Left kidney (tissue), 2 donors: ENCODE measurements around the gene PPP1R10. TPM values are rescaled to one million over a fixed set of nuclear protein-coding genes. Genes with fewer than 3 reads are reported as not detected.
A peak's percentile ranks its signal among the peaks of the same experiment; 100 is the strongest.

Experiments
- DNase-seq: peaks from one replicate; pipeline ENCODE4 v3.0.0-alpha.2; 2013
- polyA plus RNA-seq: library from polyadenylated mRNA; unstranded; fragments of 120-200 nt; gene quantifications from one replicate; pipeline ENCODE4 v1.2.1, GENCODE V29; 2013; ENCODE audit not compliant: insufficient read length

PPP1R10 gene
- polyA plus RNA-seq, 1 donor, result 57.8 TPM

DNA sequence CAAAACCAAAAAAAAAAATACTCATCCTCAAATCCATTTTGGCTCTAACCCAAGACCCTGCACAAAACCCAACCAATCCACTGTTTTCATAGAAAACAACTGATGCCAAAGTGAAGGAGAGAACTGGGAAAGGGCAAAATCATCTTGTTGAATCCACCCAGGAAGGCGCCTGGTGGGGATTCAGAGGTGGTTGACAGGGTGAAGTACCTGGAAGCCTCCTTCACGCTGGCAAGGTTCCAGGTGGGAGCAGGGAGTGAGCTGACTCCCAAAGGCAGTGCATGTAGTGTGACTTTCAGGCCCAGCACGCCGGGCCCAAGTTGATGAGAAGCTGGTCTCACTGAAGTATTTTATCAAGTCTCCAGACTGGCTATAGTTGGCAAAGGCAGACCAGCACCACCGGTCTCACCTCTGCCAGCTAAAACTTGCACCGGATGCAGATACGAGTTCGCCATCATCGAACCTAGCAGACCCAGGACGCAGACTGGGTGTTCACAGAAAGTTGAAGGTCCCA lies 16.5 kb downstream of the PPP1R10 start:
- DNase-seq, result no peak

DNA sequence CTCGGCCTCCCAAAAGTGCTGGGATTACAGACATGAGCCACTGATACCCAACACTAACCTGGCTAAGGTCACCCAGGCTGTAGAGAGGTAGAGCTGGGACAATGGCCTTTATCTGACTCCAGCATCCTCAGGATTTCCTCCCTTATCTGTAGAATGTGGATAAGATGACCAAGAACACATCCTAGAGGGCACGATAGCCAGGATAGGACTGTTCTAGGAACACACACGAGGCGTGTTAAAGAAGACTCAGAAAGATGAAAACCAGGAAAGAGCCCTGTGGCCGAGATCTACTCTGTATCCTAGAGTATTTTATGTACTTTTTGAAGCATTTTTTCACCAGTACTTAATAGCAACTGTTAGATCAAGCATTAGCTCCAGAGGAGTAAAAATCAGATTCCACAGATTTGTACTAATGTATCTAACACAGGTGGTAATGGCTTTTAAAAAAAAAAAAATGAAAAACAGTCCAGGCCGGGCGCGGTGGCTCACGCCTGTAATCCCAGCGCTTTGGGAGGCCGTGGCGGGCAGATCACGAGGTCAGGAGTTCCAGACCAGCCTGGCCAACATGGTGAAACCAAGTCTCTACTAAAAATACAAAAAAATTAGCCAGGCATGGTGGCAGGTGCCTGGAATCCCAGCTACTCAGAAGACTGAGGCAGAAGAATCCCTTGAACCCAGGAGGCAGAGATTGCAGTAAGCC lies 17.3 kb downstream of the PPP1R10 start:
- DNase-seq, result no peak

GRCh38 chr6:30598912-30599624 lies 18.0 kb downstream of the PPP1R10 start:
- no peak for DNase-seq

- DNase-seq, result peak; percentile 77
Measured at GRCh38 chr6:30597315-30598144, 19.5 kb downstream of the PPP1R10 start.

DNA sequence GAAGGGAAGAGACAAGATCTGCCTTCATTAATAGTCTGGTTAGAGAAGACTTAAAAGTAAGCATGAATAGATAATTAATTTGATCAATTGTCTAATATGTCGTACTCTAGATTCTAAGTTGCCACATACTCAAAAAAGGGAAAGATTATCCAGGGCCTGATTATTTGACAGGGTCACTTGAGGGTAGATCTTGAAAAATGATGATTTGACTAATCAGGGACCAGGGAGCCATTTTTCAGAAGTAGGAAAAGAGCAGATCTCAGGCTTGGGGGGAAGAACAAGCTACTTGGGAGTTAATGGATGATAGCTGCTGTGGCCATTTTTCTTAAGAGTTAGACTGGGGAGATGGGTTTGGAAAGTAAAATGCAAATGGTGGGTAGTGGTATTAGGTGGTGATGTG lies 24.8 kb downstream of the PPP1R10 start:
- no peak for DNase-seq

GRCh38 chr6:30591008-30591407 lies 26.0 kb downstream of the PPP1R10 start:
- DNase-seq, result peak; percentile 58

- no peak for DNase-seq
Measured at GRCh38 chr6:30590509-30590908, 26.5 kb downstream of the PPP1R10 start.

GRCh38 chr6:30589754-30590358 lies 27.2 kb downstream of the PPP1R10 start:
- DNase-seq, result no peak

- DNase-seq, result no peak
Measured at GRCh38 chr6:30583921-30584320, 33.1 kb downstream of the PPP1R10 start.

- DNase-seq, result no peak
Measured at GRCh38 chr6:30578051-30578450, 39.0 kb downstream of the PPP1R10 start.

GRCh38 chr6:30573113-30573512 lies 43.9 kb downstream of the PPP1R10 start:
- DNase-seq, result no peak

DNA sequence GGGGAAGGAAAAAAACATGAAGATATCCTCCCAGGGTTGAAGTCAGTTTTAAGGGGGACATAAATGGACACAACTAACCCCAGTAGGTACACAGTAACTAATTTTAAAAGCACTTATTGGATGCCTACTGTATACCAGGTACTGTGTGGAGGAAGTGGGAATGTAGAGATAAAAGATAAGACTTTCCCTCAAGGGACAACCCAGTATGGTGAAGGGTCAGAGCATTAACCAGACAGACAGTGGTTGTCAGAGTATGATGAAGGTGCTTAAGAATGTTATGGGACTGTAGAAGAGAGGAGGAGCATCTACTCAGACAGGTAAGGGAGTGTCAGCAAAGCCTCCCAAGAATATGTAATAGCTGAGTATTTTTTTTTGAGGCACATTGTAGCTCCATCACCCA lies 44.9 kb downstream of the PPP1R10 start:
- DNase-seq, result no peak

DNA sequence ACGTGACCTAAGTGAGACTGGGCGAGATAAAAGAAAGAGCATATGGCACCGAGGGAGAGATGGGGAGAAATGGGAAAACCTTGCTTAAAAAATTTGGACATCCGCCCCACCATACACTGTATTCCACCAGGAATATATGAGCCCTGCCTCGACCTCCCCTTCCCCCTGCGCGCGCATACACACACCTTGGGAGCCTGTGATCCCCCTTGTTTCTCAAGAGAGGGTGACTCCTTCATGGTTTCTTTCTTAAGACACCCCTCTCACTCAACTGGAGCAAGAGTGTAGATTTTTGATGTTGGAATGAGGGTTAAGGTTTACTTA lies 45.3 kb downstream of the PPP1R10 start:
- no peak for DNase-seq

GRCh38 chr6:30571075-30571761 lies 45.8 kb downstream of the PPP1R10 start, which contains the start of gene ABCF1:
Gene ABCF1 (plus strand): TSS chr6:30571442. CDS start chr6:30571488, 46 bp downstream.
- DNase-seq, result peak; percentile 97

DNA sequence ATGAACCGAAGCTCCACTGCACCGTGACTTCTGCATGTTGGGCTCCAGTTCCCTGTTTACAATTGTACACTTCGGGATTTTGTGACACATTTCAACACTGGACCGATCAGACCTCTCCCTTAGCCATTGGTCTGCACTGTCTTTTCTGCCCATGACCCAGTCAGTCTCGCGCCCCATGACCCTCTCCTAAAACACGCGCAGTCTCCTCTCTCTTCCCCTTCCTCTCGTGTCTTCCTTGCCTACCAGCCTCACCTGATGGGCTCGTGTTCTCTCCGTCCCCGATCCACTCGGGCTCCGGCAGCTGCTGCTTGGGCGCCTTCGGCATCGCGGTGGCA lies 46.3 kb downstream of the PPP1R10 start:
- no peak for DNase-seq

DNA sequence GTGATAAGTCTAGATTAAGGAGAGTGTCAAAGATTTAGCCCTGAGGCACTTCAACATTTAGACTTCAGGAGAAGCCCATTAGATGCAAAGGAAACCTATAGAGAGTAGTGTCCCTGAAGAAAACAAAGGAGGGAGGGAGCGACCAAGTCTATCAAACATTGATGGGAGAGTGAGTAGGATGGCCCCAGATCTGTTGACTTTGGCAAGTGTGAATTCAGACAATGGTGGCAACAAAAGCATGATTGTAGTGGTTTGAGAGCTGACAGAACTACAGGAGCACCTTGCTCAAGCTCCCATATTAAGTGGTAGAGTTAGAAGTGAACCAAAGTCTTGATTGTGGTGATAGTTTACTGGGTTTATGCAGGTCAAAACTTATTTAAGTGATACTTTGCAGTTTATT lies 46.8 kb downstream of the PPP1R10 start:
- DNase-seq, result no peak

- DNase-seq, result no peak
Measured at GRCh38 chr6:30568245-30568644, 48.8 kb downstream of the PPP1R10 start.

- no peak for DNase-seq
Measured at GRCh38 chr6:30565772-30566171, 51.3 kb downstream of the PPP1R10 start.

DNA sequence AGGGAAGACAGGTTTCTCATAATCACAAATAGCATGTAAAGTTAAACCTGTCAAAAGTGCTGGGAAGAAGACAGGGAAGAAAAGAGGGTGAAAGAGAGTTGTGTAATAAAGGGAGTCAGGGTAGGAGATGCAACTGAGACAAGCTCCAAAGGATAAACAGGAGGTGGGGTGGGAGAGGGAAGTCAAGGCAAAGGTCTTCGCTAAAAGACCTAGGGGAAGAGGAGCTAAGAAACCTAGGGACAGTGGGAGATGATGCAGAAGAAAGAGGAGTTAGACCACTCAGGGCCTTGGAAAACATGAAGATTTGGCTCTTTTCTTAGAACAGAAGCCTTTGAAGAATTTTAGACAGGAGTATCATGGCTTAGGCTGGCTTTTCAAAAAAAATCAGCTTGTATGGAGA lies 52.9 kb downstream of the PPP1R10 start:
- no peak for DNase-seq

DNA sequence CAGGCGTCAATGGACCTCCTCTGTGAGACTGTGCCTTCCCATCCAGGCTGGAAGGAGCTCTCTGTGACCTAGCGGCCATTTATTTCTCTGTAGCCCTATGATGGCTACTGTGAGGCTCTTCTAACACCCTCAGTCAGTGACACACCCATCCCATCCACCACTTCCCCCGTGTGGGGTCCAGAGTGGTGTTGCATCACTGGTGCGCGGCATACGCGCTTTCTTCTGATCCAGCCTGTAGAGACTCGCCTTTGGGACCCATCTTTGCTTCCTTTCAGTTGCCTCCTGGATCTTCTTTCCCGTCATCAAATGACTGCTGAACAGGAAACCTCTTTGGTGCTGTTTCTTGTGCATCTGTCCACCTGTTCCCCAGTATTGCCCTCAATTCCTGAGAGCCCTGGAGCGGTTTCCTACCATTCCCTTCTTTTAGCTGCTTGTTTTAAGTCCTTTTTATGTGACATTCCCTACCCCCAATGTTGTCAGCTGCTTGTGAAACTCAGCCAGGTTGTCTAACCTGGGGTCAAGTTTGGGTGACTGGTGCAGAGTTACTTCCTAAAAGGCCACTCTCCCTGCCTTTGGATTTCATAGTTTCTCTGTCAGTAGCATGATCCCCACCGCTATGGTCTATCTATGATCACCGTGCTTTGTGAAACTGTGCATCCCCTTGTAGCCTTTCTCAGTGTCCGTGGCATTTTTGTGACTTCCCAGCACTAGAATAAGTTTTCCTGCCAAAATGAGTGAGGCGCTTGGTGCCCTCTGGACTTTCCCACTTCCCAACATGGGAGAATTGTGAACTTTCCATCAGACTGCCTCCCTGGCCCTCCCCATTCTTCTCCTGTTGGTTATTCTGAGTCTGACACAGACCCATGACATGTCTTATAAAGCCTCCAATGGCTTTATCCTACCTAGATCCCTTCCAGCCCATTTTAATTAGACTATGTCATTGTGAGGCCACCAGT lies 54.3 kb downstream of the PPP1R10 start:
- no peak for DNase-seq

- no peak for DNase-seq
Measured at GRCh38 chr6:30560930-30561329, 56.1 kb downstream of the PPP1R10 start.
